Measurements from ENCODE around the gene NUDCD3. TPM values are rescaled to one million over a fixed set of nuclear protein-coding genes. Genes with fewer than 3 reads are reported as not detected.

The NUDCD3 gene
- total RNA-seq, 1 donor from 2014 or later: 86.8 TPM

DNA sequence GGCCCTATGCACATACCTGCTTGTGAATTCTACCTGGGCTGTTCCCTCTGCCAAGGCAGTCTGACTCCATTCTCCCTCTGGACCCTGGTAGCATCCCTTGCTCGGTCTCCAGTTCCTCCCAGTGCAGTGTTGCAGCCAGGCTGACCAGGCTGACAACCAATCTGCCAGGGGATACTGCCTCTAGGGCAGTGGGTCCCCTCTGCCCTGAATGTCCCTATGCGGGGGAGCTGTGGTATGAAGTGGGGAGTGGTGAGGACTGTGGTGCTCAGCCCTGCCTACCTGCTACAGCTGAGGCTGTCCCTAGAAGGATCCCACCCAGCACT is 117.1 kb downstream of the NUDCD3 start:
- H3K36me3 Mint-ChIP-seq (ENCODE audit: low read depth, unreplicated experiment): peaks cover 4% of the 10 kb centered on the region
- TF ChIP-seq, protein P1, sequence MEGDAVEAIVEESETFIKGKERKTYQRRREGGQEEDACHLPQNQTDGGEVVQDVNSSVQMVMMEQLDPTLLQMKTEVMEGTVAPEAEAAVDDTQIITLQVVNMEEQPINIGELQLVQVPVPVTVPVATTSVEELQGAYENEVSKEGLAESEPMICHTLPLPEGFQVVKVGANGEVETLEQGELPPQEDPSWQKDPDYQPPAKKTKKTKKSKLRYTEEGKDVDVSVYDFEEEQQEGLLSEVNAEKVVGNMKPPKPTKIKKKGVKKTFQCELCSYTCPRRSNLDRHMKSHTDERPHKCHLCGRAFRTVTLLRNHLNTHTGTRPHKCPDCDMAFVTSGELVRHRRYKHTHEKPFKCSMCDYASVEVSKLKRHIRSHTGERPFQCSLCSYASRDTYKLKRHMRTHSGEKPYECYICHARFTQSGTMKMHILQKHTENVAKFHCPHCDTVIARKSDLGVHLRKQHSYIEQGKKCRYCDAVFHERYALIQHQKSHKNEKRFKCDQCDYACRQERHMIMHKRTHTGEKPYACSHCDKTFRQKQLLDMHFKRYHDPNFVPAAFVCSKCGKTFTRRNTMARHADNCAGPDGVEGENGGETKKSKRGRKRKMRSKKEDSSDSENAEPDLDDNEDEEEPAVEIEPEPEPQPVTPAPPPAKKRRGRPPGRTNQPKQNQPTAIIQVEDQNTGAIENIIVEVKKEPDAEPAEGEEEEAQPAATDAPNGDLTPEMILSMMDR (IDR thresholded peaks at IDR 0.05; ENCODE audit: insufficient read depth, low read depth, low read length): no peak
- no peak for TF ChIP-seq EZH2 (IDR thresholded peaks at IDR 0.05; ENCODE audit: insufficient read depth, low read length)
- no peak overlapping the region for H3K4me2 ChIP-seq (ENCODE audit: low read length)
- no peaks in the 10 kb centered on the region for H3K27me3 ChIP-seq (ENCODE audit: insufficient read depth, low read length)
- no peak overlapping the region for H3K27ac ChIP-seq (ENCODE audit: low read depth, low read length)
- H3K27ac Mint-ChIP-seq (ENCODE audit: unreplicated experiment): peak overlapping the region; percentile 12
- peaks cover 3% of the 10 kb centered on the region for H3K9me3 Mint-ChIP-seq (ENCODE audit: unreplicated experiment)
- H3K79me2 ChIP-seq (ENCODE audit: insufficient read depth, low read length): no peaks in the 10 kb centered on the region
- DNase-seq (ENCODE audit: low read depth): no peak
- no peak overlapping the region for H3K4me3 Mint-ChIP-seq (ENCODE audit: unreplicated experiment)
- H3K36me3 ChIP-seq (ENCODE audit: insufficient read depth, low read length): no peaks in the 10 kb centered on the region
- peaks cover 14% of the 10 kb centered on the region for H3K4me1 ChIP-seq (ENCODE audit: insufficient read depth, low read length)
- H2AFZ ChIP-seq (ENCODE audit: low read depth, low read length): no peak overlapping the region
- FAIRE-seq: no peak
- H3K27me3 Mint-ChIP-seq (ENCODE audit: low read depth, unreplicated experiment): peaks cover 21% of the 10 kb centered on the region
- H4K20me1 ChIP-seq (ENCODE audit: insufficient read depth, low read length): no peaks in the 10 kb centered on the region
- H3K4me3 ChIP-seq (ENCODE audit: insufficient read depth, low read depth, low read length): no peak overlapping the region
- no peaks in the 10 kb centered on the region for H3K9me3 ChIP-seq (ENCODE audit: insufficient read depth, low read depth, low read length)
- H3K9ac ChIP-seq (ENCODE audit: low read length): no peak overlapping the region
- H3K4me1 Mint-ChIP-seq (ENCODE audit: low read depth, unreplicated experiment): peaks cover 2% of the 10 kb centered on the region

DNA sequence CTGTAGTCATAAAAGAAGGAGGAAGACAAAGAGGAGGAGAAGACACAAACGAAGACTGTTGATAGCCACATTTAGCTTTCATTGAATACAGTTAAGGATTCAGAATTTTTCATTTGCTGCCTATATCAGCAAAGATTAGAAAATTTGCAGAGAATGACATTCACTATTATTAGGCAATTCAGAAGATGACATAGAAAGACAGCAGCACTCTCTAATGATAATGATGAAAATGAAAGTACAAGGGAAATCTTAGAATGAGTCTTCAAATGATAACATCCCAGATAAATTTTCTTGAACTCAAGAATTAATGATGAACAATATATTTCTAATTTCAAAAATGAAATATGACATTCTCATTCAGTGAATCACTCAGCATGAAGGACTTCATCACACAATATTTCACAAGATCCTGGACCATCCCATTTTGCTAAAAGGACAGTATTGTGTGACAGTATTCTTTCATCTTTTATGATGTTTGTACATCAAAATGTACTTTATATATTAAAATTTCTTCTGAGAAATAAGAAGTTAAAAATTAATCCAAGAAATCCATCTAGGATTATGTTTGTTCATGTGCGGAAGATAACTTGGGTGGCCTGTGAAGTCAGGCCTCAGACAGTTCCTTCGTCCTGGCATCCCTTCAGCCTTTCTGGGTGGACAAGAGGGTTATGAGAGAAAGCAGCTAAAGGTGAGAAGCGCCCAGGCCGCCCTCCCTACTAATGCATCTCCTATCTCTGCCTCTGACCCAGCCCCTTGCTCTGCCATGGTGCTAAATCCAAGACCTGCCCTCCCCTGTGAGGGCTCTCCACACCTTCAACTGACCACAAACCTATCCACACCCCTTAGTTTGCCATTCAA is 117.7 kb downstream of the NUDCD3 start:
- H3K4me3 ChIP-seq (ENCODE audit: insufficient read depth, low read depth, low read length): no peak overlapping the region
- H3K27me3 ChIP-seq (ENCODE audit: insufficient read depth, low read length): no peaks in the 10 kb centered on the region
- H3K9ac ChIP-seq (ENCODE audit: low read length): no peak overlapping the region
- Mint-ChIP-seq H3K27me3 (ENCODE audit: low read depth, unreplicated experiment) (peaks cover 21% of the 10 kb centered on the region), H3K36me3 (ENCODE audit: low read depth, unreplicated experiment) (peaks cover 4% of the 10 kb centered on the region), H3K4me1 (ENCODE audit: low read depth, unreplicated experiment) (no peaks in the 10 kb centered on the region), H3K9me3 (ENCODE audit: unreplicated experiment) (peaks cover 3% of the 10 kb centered on the region), H3K4me3 (ENCODE audit: unreplicated experiment) (no peak overlapping the region), H3K27ac (ENCODE audit: unreplicated experiment) (peak overlapping the region; percentile 12)
- H3K9me3 ChIP-seq (ENCODE audit: insufficient read depth, low read depth, low read length): no peaks in the 10 kb centered on the region
- FAIRE-seq (no peak), DNase-seq (ENCODE audit: low read depth) (no peak)
- no peak overlapping the region for H2AFZ ChIP-seq (ENCODE audit: low read depth, low read length)
- H3K27ac ChIP-seq (ENCODE audit: low read depth, low read length): no peak overlapping the region
- H3K4me1 ChIP-seq (ENCODE audit: insufficient read depth, low read length): peaks cover 11% of the 10 kb centered on the region
- no peak overlapping the region for H3K4me2 ChIP-seq (ENCODE audit: low read length)
- H3K79me2 ChIP-seq (ENCODE audit: insufficient read depth, low read length): no peaks in the 10 kb centered on the region
- H4K20me1 ChIP-seq (ENCODE audit: insufficient read depth, low read length): no peaks in the 10 kb centered on the region
- TF ChIP-seq, protein P1 (IDR thresholded peaks at IDR 0.05; ENCODE audit: insufficient read depth, low read depth, low read length): no peak
- no peak for TF ChIP-seq EZH2 (IDR thresholded peaks at IDR 0.05; ENCODE audit: insufficient read depth, low read length)
- H3K36me3 ChIP-seq (ENCODE audit: insufficient read depth, low read length): no peaks in the 10 kb centered on the region

DNA sequence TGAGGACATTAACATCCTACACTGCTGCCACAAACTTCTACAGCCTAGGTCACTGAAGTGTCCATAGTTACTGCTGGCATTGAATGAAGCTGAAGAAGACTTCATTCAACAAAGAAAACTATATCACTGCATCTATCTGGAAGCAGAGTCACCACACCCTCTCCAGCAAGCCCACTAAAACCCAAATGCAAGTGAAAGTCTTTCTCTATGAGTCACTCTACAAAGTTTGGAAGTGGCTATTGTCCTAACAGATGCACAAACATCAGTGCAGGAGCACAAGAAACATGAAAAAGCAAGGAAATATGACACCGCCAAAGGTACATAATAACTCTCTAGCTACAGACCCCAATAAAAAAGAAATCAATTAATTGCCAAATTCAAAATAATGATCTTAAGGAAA is 121.6 kb downstream of the NUDCD3 start:
- Histone ChIP-seq H3K4me3 (ENCODE audit: insufficient read depth, low read depth, low read length) (no peak overlapping the region), H4K20me1 (ENCODE audit: insufficient read depth, low read length) (no peaks in the 10 kb centered on the region), H2AFZ (ENCODE audit: low read depth, low read length) (no peak overlapping the region), H3K4me2 (ENCODE audit: low read length) (no peak overlapping the region), H3K27me3 (ENCODE audit: insufficient read depth, low read length) (no peaks in the 10 kb centered on the region), H3K36me3 (ENCODE audit: insufficient read depth, low read length) (no peaks in the 10 kb centered on the region), H3K79me2 (ENCODE audit: insufficient read depth, low read length) (no peaks in the 10 kb centered on the region), H3K4me1 (ENCODE audit: insufficient read depth, low read length) (peaks cover 9% of the 10 kb centered on the region), H3K9ac (ENCODE audit: low read length) (no peak overlapping the region), H3K9me3 (ENCODE audit: insufficient read depth, low read depth, low read length) (no peaks in the 10 kb centered on the region), H3K27ac (ENCODE audit: low read depth, low read length) (no peak overlapping the region)
- Mint-ChIP-seq H3K27me3 (ENCODE audit: low read depth, unreplicated experiment) (peaks cover 8% of the 10 kb centered on the region), H3K27ac (ENCODE audit: unreplicated experiment) (no peak overlapping the region), H3K4me3 (ENCODE audit: unreplicated experiment) (no peak overlapping the region), H3K4me1 (ENCODE audit: low read depth, unreplicated experiment) (no peaks in the 10 kb centered on the region), H3K9me3 (ENCODE audit: unreplicated experiment) (peaks cover 3% of the 10 kb centered on the region), H3K36me3 (ENCODE audit: low read depth, unreplicated experiment) (no peaks in the 10 kb centered on the region)
- FAIRE-seq (no peak), DNase-seq (ENCODE audit: low read depth) (no peak)
- no peak for TF ChIP-seq EZH2 (IDR thresholded peaks at IDR 0.05; ENCODE audit: insufficient read depth, low read length)
- TF ChIP-seq, protein P1 (IDR thresholded peaks at IDR 0.05; ENCODE audit: insufficient read depth, low read depth, low read length): no peak
